ENCODE measurements around the gene PSMB3. TPM values are rescaled to one million over a fixed set of nuclear protein-coding genes. Genes with fewer than 3 reads are reported as not detected.

PSMB3 gene
- total and polyA plus RNA-seq, 2 donors from 2014 or later = 156 to 347 TPM

DNA sequence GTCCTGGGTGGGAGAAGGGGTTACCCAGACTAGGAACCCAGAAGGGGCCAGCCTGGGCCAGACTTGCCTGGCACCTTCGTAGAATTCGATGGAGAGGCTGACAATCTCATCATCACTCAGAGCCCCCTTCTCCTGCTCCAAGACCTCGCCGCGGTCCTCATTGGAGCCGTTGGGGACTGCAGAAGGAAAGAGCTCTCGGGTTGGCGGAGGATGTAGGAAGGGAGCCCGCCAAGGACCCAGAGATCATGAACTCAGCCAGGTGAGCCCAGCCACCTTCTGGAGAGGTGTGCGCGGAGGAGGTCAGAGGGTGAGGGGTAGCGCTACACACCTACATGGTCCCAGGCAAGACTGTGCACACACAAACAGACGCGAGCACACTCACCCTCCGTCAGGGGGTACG lies 13.9 kb upstream of the PSMB3 start:
- H3K36me3 ChIP-seq (ENCODE audit: control insufficient read depth in 2 of 3, insufficient read depth in 3 of 3, low read length in 3 of 3) = peaks cover under 1 to 35% (median 22%) of the 10 kb centered on the region in 3 donors
- H3K4me1 ChIP-seq (ENCODE audit: control insufficient read depth in 2 of 3, insufficient read depth in 2 of 3, low read depth in 1 of 3, low read length in 3 of 3) = peaks cover 0 to 29% (median 27%) of the 10 kb centered on the region in 3 donors
- TF ChIP-seq, protein P1, sequence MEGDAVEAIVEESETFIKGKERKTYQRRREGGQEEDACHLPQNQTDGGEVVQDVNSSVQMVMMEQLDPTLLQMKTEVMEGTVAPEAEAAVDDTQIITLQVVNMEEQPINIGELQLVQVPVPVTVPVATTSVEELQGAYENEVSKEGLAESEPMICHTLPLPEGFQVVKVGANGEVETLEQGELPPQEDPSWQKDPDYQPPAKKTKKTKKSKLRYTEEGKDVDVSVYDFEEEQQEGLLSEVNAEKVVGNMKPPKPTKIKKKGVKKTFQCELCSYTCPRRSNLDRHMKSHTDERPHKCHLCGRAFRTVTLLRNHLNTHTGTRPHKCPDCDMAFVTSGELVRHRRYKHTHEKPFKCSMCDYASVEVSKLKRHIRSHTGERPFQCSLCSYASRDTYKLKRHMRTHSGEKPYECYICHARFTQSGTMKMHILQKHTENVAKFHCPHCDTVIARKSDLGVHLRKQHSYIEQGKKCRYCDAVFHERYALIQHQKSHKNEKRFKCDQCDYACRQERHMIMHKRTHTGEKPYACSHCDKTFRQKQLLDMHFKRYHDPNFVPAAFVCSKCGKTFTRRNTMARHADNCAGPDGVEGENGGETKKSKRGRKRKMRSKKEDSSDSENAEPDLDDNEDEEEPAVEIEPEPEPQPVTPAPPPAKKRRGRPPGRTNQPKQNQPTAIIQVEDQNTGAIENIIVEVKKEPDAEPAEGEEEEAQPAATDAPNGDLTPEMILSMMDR (IDR thresholded peaks at IDR 0.05; ENCODE audit: borderline replicate concordance, extremely low read depth, insufficient read depth) = no peak
- no peak overlapping the region for H3K27ac ChIP-seq (ENCODE audit: low read depth in 2 of 2, low read length in 2 of 2)
- intact Hi-C loops (cut with DNase I) = no loop called here
- no peak overlapping the region for H3K9ac ChIP-seq (ENCODE audit: low read length in 3 of 3)
- FAIRE-seq (no peak), DNase-seq (no peak)
- H3K27me3 ChIP-seq (ENCODE audit: control insufficient read depth, insufficient read depth, low read length) = no peaks in the 10 kb centered on the region
- H3K9me3 ChIP-seq (ENCODE audit: control insufficient read depth in 2 of 3, insufficient read depth in 1 of 3, low read length in 3 of 3) = no peaks in the 10 kb centered on the region
- H3K4me3 ChIP-seq (ENCODE audit: low read length in 3 of 3) = no peak overlapping the region

DNA sequence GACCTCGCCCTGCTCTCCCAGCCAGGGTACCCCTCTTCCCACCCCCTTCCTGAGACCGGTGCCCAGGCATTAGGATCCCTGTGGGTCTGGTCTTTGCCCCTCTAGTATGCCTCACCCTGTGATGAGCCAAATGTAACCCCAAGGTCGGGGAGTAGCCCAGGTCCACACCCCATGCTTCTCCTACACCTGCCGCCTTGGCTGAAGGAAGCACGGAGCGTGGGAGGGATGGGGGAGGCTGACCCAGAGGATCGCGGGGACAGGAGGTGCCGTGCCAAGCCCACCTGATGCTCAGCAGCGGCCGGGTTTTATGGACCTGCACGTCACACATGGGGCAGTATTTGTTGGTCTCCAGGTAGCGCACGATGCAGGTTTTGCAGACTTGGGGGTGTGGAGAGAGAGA lies 13.2 kb upstream of the PSMB3 start:
- Histone ChIP-seq H3K27ac (ENCODE audit: low read depth in 2 of 2, low read length in 2 of 2) (no peak overlapping the region), H3K36me3 (ENCODE audit: control insufficient read depth in 2 of 3, insufficient read depth in 3 of 3, low read length in 3 of 3) (peaks cover 0 to 35% (median 19%) of the 10 kb centered on the region in 3 donors), H3K4me3 (ENCODE audit: low read length in 3 of 3) (no peak overlapping the region), H3K27me3 (ENCODE audit: control insufficient read depth, insufficient read depth, low read length) (no peaks in the 10 kb centered on the region), H3K9me3 (ENCODE audit: control insufficient read depth in 2 of 3, insufficient read depth in 1 of 3, low read length in 3 of 3) (no peaks in the 10 kb centered on the region), H3K4me1 (ENCODE audit: control insufficient read depth in 2 of 3, insufficient read depth in 2 of 3, low read depth in 1 of 3, low read length in 3 of 3) (peaks cover 0 to 28% (median 21%) of the 10 kb centered on the region in 3 donors), H3K9ac (ENCODE audit: low read length in 3 of 3) (no peak overlapping the region)
- DNase-seq (no peak), FAIRE-seq (no peak)
- TF ChIP-seq, protein P1 (IDR thresholded peaks at IDR 0.05; ENCODE audit: borderline replicate concordance, extremely low read depth, insufficient read depth) = no peak
- intact Hi-C loops (cut with DNase I) = no loop called here

DNA sequence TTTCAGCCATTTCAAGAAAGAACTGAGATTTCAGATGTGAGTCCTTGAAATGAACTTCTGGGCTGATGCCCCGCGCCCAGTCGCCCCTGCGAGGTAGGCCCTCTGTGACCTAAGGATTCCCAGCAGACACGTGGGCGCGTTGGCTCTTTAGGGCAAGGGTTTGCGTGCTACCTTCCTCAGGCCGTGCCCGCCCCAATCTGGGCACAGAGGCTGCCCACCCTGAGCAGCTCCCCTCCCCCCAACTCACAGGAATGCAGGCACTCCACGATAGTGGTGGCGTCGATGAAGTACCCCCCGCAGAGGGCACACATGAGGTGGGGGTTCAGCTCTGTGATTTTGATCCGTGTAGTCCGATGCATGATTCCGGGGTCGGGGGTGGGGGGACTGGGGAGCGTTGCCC lies 12.5 kb upstream of the PSMB3 start:
- H3K9ac ChIP-seq (ENCODE audit: low read length in 3 of 3) = no peak overlapping the region
- no peaks in the 10 kb centered on the region for H3K27me3 ChIP-seq (ENCODE audit: control insufficient read depth, insufficient read depth, low read length)
- H3K4me1 ChIP-seq (ENCODE audit: control insufficient read depth in 2 of 3, insufficient read depth in 2 of 3, low read depth in 1 of 3, low read length in 3 of 3) = peaks cover 0 to 24% (median 20%) of the 10 kb centered on the region in 3 donors
- peaks cover 0 to 35% (median 19%) of the 10 kb centered on the region in 3 donors for H3K36me3 ChIP-seq (ENCODE audit: control insufficient read depth in 2 of 3, insufficient read depth in 3 of 3, low read length in 3 of 3)
- TF ChIP-seq, protein P1 (IDR thresholded peaks at IDR 0.05; ENCODE audit: borderline replicate concordance, extremely low read depth, insufficient read depth) = no peak
- H3K4me3 ChIP-seq (ENCODE audit: low read length in 3 of 3) = no peak overlapping the region
- intact Hi-C loops (cut with DNase I) = no loop called here
- H3K9me3 ChIP-seq (ENCODE audit: control insufficient read depth in 2 of 3, insufficient read depth in 1 of 3, low read length in 3 of 3) = no peaks in the 10 kb centered on the region
- no peak for FAIRE-seq
- H3K27ac ChIP-seq (ENCODE audit: low read depth in 2 of 2, low read length in 2 of 2) = no peak overlapping the region
- DNase-seq = peak in 1 of 5 donors; percentile 55

DNA sequence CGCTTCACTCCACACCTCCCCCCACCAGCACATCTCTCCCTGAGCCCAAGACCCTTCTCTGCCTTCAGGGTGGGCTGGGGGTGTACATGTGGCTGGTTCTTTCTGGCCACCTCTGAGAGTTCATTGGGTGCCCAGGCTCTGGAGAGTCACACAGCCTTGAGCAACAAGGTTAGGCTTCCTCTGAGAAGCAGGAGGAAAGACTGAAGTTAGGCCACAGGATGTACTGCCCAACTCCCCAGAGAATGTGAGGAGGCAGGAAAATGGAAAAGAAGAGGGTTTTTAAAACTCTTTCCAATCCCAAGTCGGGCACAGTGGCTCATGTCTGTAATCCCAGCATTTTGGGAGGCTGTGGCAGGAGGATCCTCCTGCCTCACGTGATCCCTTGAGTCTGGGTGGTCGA lies 11.7 kb upstream of the PSMB3 start:
- intact Hi-C loops (cut with DNase I) = no loop called here
- H3K9ac ChIP-seq (ENCODE audit: low read length in 3 of 3) = no peak overlapping the region
- no peak overlapping the region for H3K27ac ChIP-seq (ENCODE audit: low read depth in 2 of 2, low read length in 2 of 2)
- H3K4me3 ChIP-seq (ENCODE audit: low read length in 3 of 3) = no peak overlapping the region
- peaks cover 0 to 23% (median 20%) of the 10 kb centered on the region in 3 donors for H3K4me1 ChIP-seq (ENCODE audit: control insufficient read depth in 2 of 3, insufficient read depth in 2 of 3, low read depth in 1 of 3, low read length in 3 of 3)
- no peak for FAIRE-seq
- H3K36me3 ChIP-seq (ENCODE audit: control insufficient read depth in 2 of 3, insufficient read depth in 3 of 3, low read length in 3 of 3) = peaks cover 0 to 30% (median 19%) of the 10 kb centered on the region in 3 donors
- H3K9me3 ChIP-seq (ENCODE audit: control insufficient read depth in 2 of 3, insufficient read depth in 1 of 3, low read length in 3 of 3) = no peaks in the 10 kb centered on the region
- TF ChIP-seq, protein P1 (IDR thresholded peaks at IDR 0.05; ENCODE audit: borderline replicate concordance, extremely low read depth, insufficient read depth) = no peak
- no peaks in the 10 kb centered on the region for H3K27me3 ChIP-seq (ENCODE audit: control insufficient read depth, insufficient read depth, low read length)
- no peak for DNase-seq
